ENCODE data around the gene WT1.

GRCh38 chr11:32400196-32400595, 35.1 kb downstream of the WT1 start:
- TF ChIP-seq CTCF (IDR thresholded peaks at IDR 0.05) (no peak), E2F4 (CRISPR knock-in tag; IDR thresholded peaks at IDR 0.05; ENCODE audit: borderline replicate concordance, low read depth) (no peak), ZNF425 (CRISPR knock-in tag; conservative IDR thresholded peaks at IDR 0.05) (no peak), ZNF512 (CRISPR knock-in tag; IDR thresholded peaks at IDR 0.05; ENCODE audit: borderline replicate concordance) (no peak), SP1 (CRISPR knock-in tag; conservative IDR thresholded peaks at IDR 0.05) (no peak), RELA (CRISPR knock-in tag; IDR thresholded peaks at IDR 0.05; ENCODE audit: borderline replicate concordance) (no peak)
